Cerebellar cortex (tissue), 1 donor: ENCODE data around the gene SYT12.

Source experiments
- DNase-seq: peaks from one replicate; pipeline ENCODE4 v3.0.0-alpha.2; 2015; ENCODE audit warnings: low spot score

The SYT12 gene

DNA sequence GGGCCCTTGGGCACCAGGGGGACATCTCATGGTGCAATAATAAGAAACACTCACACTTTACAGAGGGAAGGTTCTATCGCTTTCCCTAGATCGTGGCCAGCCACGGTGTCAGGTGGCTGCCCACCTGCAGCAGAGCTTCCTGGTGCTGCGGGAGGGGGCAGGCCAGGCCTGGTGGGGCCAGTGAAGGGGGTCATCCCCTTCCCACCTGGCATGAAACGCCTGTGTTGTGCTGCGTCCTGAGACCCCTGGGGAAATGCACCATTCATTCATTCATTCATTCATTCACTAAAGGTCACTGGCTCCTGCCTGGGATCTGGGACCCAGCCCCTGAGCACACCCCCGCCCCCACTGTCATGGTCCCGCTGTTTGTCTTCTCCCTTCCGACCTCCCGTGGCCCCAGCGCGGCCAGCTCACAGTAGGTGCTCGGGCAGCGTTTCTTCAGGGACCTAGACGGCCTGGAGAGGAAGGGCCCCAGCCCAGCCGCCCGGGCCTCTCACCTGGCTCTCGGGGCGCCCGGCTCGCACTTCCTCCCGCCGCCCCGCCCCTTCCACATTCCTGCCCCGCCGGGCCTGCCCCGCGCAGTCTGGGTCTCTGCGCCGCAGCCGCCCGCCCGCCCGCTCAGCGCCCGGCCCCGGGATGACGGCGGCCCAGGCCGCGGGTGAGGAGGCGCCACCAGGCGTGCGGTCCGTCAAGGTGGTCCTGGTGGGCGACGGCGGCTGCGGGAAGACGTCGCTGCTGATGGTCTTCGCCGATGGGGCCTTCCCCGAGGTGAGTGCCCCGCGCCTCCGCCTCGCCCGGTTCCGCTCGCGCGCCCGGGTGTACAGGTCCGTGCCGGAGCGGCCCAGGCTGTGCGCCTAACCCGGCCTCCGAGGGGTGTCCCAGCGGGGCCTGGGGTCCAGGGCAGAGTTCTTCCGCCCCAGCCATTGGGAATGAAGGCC, 33.6 kb downstream of the SYT12 start, which contains the start of gene RHOD:
Gene RHOD (plus strand): TSS at position 581 of the 938 bp plus-strand sequence. CDS start 56 bp downstream, at position 637.
- DNase-seq, result no peak

GRCh38 chr11:67057205-67057672, 34.3 kb downstream of the SYT12 start:
- DNase-seq, result no peak

- DNase-seq, result no peak
Observed at GRCh38 chr11:67058506-67058905, 35.6 kb downstream of the SYT12 start.

DNA sequence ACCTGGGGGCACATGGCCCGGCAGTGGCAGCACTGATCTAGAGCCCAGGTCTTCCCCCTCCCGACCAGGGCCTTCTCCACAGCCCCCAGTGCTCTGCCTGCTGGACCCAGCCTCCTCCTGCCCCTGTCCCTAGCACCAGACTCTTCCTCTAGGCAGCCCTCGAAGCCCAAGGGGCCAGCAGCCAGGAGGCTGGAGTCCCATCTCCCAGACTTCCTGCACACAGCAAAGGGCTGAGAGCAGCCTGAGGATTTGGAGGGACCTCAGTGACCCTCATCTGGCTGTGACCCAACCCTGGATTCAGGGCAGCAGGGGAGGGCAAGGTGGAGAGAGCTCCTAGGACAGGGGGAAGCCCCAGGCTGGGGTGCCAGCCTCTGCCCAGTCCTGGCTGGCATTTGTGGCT, 36.7 kb downstream of the SYT12 start:
- no peak for DNase-seq

DNA sequence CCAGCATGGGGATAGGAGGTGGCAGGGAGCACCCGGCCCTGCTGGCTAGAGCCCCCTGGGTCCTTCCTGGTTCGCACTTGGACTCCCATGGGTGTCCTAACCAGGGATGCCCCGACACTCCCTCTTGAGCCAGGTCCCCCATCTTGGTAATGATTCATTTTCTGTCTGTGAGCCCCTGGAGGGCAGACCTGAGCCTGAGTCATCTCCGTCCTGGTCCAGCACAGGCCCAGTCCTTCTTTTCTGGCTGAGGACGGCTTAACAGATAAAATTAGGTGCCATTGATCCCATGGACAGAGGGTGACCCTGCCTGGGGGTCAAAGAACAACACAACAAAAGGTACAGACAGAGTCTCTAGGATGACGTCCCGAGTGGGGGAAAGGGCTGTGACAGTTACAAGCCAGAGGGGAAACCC, 37.2 kb downstream of the SYT12 start:
- no peak for DNase-seq

- no peak for DNase-seq
Observed at GRCh38 chr11:67062526-67063373, 39.8 kb downstream of the SYT12 start.

- no peak for DNase-seq
Observed at GRCh38 chr11:67066333-67066709, 43.4 kb downstream of the SYT12 start.

DNA sequence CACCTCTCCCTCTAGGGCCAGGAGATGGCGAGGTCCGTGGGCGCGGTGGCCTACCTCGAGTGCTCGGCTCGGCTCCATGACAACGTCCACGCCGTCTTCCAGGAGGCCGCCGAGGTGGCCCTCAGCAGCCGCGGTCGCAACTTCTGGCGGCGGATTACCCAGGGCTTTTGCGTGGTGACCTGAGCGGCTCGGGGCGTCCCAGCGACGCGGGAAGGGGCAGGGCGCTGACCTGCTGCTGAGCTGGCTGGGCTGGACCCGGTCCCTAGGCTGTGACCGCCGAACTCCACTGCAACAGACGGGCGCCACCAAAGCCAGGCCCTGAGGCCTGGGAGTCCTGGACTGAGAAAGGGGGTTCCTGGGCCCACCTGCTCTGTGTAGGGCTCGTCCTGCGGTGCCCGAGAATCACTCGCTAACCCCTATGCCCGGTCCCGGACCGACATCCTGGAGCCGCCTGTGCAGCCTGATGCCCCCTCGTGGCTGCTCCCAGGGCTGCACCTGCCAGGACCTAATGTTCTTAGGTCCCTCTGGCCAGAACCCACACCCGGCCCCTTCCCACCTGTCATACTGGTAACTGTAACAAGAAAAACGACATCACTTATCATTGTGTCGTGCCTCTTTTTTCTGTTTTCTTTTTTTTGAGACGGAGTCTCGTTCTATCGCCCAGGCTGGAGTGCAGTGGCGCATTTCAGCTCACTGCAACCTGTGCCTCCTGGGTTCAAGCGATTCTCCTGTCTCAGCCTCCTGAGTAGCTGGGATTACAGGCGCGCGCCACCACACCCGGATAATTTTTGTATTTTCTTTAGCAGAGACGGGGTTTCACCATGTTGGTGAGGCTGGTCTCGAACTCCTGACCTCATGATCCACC, 48.7 kb downstream of the SYT12 start:
- DNase-seq, result peak; percentile 82

GRCh38 chr11:67072295-67072694, 49.4 kb downstream of the SYT12 start:
- DNase-seq, result no peak

DNA sequence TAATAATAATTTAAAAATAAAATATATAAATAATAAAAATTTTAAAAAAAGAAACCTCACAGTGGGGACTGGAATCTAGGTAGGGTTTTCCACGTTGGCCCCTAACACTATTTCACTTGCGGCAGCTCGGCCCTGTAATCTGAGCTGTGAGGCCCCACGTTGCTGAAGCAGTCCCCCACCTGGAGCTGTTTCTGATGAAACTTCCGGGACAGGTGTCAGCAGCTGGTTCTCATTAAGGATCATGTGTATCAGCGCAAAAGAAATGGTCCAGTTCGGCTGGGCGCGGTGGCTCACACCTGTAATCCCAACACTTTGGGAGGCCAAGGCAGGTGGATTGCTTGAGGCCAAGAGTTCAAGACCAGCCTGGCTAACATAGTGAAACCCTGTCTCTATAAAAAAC, 51.0 kb downstream of the SYT12 start:
- DNase-seq, result no peak

GRCh38 chr11:67076202-67076601, 53.3 kb downstream of the SYT12 start:
- no peak for DNase-seq

DNA sequence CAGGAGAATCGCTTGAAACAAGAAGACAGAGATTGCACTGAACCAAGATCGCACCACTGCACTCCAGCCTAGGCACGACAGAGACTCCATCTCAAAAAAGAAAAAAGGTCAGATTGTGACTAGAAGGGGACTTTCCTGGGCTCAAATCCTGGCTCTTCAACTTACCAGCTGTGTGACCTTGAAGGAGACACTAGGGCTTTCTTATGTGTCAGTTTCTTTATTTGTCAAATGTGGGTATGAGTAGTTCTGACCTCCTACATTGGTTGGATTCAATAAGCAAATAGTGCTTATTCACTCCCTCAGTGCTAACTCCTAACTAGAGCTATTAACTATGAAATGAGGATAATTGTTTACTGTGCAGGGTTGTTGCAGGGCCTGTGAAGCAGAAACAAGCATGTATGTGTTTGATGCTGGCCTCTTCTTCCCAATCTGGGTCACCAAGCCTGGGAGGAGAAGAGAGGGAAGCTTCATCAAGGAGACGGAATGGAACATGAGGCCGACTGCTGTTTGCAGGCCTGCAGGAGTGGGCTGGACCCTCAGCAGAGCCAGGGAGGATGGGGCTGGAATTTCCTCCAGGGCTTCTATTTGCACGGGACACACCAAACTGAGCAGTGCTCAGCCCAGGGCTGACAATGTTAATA, 56.3 kb downstream of the SYT12 start:
- DNase-seq, result no peak

DNA sequence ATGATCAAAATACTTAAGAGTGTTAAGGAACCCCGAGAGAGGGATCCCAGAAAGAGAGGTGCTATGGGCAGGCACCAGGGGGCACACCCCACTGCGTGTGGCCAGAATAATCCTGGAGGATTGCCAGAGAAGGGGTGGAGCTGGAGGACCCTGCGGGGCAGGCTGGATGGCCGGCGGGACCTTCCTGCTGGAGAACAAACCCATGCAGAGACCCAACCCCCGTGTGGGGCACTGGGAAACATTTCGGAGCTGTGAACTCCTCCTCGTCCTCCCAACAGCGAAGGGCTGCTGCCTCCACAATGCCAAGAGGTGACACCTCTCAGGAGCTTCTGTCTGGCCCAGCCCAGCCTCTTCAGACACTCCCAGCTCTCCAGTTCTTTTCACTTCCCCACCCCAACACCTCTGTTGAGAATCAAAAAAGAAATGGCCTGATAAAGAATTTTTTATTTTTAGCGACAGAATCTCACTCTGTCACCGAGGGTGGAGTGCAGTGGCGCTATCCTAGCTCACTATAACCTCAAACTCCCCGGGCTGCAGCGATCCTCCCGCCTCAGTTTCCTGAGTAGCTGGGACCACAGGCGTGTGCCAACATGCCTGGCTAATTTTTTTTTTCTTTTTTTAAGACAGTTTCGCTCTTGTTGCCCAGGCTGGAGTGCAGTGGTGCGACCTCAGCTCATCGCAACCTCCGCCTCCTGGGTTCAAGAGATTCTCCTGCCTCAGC, 59.3 kb downstream of the SYT12 start:
- DNase-seq, result no peak

DNA sequence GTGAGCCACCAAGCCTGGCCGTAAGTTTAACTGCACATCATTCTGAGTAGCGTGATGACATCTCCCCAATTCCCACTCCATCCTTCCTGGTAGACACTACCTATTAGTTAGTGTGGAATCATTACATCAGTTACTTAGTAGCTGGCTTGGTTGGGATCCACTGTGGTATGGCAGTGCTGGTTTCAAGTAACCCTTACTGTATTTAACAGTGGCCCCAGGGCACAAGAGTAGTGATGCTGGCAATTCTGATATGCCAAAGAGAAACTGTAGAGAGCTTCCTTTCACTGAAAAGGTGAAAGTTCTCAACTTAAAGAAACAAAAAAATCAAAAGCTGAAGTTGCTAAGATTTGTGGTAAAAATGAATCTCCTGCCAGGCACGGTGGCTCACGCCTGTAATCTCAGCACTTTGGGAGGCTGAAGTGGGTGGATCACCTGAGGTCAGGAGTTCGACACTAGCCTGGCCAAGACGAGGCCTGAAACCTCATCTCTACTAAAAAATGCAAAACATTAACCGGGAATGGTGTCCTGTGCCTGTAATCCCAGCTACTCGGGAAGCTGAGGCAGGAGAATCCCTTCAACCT, 60.9 kb downstream of the SYT12 start:
- no peak for DNase-seq

DNA sequence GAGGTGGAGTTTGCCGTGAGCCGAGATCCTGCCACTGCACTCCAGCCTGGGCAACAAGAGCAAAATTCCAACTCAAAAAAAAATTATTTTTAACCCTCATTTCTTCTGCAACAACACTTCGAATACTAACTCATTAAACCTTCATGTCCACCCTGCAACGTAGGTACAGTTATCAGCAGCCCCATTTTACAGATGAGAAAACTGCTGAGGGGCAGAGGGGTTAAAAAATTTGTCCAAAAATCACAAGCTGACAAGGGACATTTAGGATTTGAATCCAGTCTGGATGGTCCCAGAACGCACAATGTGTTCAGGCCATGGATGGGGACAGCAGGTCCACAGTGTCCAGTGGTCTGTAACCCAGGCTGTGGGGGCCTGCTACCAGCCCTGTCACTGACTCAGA, 62.7 kb downstream of the SYT12 start:
- no peak for DNase-seq

GRCh38 chr11:67090717-67091116, 67.8 kb downstream of the SYT12 start:
- no peak for DNase-seq

GRCh38 chr11:67095214-67095507, 72.2 kb downstream of the SYT12 start:
- no peak for DNase-seq

GRCh38 chr11:67098799-67099429, 76.0 kb downstream of the SYT12 start:
- no peak for DNase-seq

- no peak for DNase-seq
Observed at GRCh38 chr11:67099831-67100324, 76.9 kb downstream of the SYT12 start.
